ENCODE measurements around the gene EDN2.

Gene EDN2

DNA sequence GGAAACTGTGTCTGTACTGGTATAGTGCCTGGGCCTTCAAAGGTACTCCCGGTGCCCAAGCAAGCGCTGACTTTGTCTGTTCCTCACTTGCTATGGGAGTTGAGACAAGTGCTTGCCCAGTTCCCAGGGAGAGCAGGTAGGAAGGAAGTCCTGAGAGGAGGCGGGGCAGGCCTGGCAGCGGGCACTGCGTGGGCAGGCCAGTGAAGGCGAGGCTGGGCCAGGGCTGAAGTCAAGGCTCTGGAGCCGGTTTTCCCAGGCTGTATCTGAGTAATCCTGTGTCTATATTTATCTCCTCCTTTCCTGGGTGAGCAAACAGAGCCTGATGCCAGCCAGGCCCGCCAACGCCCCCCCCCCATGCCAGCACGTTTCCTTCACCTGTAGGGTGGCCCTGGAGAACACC is 15.9 kb upstream of the EDN2 start:
- no peak for DNase-seq (ENCODE audit: low read depth)
- TF ChIP-seq, protein P1, sequence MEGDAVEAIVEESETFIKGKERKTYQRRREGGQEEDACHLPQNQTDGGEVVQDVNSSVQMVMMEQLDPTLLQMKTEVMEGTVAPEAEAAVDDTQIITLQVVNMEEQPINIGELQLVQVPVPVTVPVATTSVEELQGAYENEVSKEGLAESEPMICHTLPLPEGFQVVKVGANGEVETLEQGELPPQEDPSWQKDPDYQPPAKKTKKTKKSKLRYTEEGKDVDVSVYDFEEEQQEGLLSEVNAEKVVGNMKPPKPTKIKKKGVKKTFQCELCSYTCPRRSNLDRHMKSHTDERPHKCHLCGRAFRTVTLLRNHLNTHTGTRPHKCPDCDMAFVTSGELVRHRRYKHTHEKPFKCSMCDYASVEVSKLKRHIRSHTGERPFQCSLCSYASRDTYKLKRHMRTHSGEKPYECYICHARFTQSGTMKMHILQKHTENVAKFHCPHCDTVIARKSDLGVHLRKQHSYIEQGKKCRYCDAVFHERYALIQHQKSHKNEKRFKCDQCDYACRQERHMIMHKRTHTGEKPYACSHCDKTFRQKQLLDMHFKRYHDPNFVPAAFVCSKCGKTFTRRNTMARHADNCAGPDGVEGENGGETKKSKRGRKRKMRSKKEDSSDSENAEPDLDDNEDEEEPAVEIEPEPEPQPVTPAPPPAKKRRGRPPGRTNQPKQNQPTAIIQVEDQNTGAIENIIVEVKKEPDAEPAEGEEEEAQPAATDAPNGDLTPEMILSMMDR (IDR thresholded peaks at IDR 0.05; ENCODE audit: low read depth, low read length, missing control alignments), result no peak
- no peak overlapping the region for H3K4me3 ChIP-seq (ENCODE audit: low read depth, low read length)

DNA sequence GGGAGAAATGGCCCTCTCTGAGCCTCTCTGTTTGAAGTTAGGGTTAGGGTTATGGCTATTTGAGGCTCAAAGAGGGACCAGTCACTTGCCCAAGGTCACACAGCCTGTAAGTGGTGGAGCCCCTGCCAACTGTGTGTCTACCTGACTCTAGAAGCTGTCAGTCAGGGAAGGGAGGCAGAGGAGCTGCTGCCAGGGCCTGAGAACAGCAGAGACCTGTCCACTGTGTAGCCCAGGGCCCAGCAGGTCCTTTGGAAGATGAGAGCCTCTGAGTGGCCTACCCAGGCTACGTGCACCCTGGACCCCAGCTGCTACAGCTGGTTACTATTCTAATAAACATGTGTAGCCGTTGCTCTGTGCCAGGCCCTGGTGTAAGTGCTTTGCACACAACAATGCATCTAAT is 15.1 kb upstream of the EDN2 start:
- DNase-seq (ENCODE audit: low read depth), result no peak
- no peak overlapping the region for H3K4me3 ChIP-seq (ENCODE audit: low read depth, low read length)
- TF ChIP-seq, protein P1 (IDR thresholded peaks at IDR 0.05; ENCODE audit: low read depth, low read length, missing control alignments), result no peak

DNA sequence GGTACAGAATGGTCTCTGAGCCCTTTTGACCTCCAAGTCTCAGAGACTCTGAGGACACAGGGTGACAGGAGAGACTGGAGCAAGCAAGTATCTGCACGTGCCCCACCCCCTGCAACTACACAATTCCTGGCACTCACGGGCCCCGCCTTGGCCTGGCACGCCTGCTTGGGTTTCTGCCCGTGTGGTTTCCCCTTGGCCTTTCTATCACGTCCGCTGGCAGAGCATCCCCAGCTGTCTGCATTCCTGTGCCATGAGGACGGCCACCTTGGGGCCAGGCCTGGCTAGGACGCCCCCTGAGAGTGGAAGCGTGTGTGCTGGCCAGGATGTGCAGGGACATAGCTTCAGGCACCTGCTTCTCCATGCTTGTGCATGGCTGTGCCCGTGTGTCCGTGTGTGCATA is 14.3 kb upstream of the EDN2 start:
- TF ChIP-seq, protein P1 (IDR thresholded peaks at IDR 0.05; ENCODE audit: low read depth, low read length, missing control alignments), result no peak
- no peak overlapping the region for H3K4me3 ChIP-seq (ENCODE audit: low read depth, low read length)
- no peak for DNase-seq (ENCODE audit: low read depth)

DNA sequence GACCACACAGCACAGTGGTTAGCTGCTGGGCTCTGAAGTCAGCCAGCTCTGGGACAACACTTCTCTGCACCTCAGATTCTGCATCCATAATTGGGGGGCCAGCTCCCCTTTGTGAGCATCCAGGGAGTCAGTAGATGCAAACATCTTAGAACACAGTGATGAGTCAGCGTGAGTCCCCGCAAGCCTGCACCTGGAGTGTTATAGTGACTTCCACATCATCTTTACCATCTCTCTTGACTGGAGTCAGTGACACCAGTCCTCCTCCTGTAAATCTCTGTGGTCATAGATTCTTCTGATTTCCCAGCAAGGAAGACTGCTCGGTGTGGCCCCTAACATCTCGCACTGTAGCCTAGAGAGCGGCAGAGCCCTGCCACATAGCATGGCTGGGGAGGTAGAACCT is 13.9 kb upstream of the EDN2 start:
- TF ChIP-seq, protein P1 (IDR thresholded peaks at IDR 0.05; ENCODE audit: low read depth, low read length, missing control alignments), result no peak
- DNase-seq (ENCODE audit: low read depth), result no peak

DNA sequence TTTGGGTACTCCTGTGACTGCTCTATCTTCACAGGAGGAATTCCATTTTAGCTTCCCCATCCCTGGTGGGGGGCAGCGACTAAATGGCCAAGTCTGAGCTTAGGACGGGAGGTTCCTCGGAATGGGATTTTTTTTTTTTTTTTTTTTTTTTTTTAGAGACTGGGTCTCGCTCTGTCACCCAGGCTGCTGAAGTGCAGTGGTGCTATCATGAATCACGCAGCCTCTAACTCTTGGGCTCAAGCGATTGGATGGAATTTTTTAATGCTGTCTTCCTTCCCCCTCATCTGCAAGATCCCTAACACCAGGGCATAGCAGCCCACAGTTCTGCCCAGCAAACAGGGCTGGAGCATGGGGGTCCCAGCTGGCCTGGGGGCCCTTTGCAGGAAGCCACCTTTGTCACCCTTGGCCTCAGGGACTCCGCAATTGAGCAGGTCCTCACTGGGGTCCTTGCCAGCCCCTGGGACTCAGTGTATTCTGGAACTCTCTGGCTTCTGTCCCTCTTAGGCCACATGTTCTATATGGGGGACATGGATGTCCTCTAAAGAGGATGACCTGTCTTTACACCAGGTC is 13.1 kb upstream of the EDN2 start:
- H3K4me3 ChIP-seq (ENCODE audit: low read depth, low read length), result no peak overlapping the region
- no peak for DNase-seq (ENCODE audit: low read depth)
- TF ChIP-seq, protein P1 (IDR thresholded peaks at IDR 0.05; ENCODE audit: low read depth, low read length, missing control alignments), result no peak

More for the DNA sequence above, 13.9 kb upstream of the EDN2 start:
- H3K4me3 ChIP-seq (ENCODE audit: low read depth, low read length), result no peak overlapping the region

DNA sequence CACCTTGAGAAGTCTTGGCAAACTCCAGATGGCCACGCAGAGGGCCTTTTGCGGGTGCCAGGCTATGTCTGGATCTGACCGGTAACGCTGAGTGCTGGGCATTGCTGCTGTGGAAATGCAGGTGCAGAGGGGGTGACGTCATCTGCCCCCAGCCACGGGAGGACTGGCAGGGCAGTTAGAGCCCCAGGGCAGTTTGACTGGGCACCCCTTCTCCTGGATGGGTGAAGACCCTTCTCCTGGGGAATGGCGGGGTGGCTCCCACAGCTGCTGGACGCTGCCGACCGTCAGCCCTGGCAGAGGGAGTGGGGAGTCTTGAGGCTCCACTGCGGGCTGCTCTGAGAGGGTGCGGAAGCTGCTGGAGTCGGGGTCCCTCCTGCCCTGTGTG is 12.6 kb upstream of the EDN2 start:
- H3K4me3 ChIP-seq (ENCODE audit: low read depth, low read length), result no peak overlapping the region
- TF ChIP-seq, protein P1 (IDR thresholded peaks at IDR 0.05; ENCODE audit: low read depth, low read length, missing control alignments), result no peak
- no peak for DNase-seq (ENCODE audit: low read depth)
